GM19372 (cell line): ENCODE data around the gene TMEM114.
A peak's percentile ranks its signal among the peaks of the same experiment; 100 is the strongest.

Source experiments
- ATAC-seq: cut with Tn5 transposase; IDR thresholded peaks from one replicate; pipeline ENCODE4 v1.9.1; 2021; ENCODE audit warnings: mild to moderate bottlenecking, low read depth, moderate library complexity; ENCODE audit not compliant: unreplicated experiment

TMEM114 gene

DNA sequence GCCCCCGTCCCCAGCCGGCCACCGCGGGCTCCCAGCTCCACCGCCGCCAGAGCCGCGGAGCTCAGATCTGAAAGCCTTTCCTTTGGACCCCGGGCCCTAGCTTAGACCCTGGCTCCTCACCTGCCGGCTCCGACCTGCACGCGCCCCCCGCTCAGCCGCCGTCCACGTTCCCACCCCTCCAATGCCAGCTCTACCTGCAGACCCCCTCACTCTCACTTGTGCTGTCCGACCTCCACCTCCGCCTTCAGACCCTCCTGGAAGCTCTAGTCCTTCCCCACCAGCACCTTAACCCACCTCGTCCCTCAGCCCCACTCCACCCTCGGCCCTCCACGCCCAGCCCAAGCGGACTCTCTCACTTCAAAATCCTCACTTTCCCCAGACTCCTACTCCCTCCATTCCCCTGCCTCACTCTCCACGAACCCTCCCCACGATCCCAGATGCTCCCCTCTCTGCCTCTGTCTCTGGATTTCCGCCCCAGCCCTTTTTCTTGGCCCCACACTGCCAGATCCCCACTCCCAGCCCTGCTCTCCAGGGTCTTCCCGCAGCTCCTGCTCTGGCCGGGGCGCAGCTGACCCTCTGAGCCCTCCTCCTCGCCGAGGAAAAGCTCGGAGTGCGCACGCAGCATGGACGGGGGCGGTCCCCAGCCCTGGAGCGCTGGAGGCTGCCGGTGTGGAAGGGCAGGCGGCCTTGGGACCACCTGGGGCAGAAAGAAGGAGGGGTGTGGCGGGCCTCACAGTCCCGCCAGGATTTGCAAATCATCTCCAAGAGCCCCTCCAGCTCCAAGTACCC lies at the start of gene TMEM114:
TMEM114 (minus strand) TSS at position 612 of the 789 bp plus-strand sequence. CDS start 673 bp downstream, outside the sequence.
- no peak for ATAC-seq

DNA sequence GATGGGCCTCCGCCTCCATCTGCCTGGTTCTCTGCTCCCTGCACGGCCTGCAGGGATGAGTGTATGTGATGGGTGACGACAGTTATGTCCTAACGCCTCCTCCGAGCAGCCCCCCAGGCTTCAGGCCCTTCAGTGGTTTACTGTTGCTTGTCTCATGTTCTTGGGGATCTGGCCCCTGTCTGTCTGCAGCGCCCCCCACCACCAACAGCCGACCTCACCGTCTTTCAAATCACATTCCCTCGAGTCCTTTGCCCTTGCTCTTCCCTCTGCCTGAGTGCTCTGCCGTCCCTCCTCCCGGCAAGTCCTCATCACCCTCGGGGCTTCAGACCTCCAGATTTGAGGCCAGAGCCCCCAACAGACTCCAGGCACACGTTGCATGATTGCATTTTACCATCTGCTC lies 49.4 kb upstream of the TMEM114 start:
- ATAC-seq, result no peak

DNA sequence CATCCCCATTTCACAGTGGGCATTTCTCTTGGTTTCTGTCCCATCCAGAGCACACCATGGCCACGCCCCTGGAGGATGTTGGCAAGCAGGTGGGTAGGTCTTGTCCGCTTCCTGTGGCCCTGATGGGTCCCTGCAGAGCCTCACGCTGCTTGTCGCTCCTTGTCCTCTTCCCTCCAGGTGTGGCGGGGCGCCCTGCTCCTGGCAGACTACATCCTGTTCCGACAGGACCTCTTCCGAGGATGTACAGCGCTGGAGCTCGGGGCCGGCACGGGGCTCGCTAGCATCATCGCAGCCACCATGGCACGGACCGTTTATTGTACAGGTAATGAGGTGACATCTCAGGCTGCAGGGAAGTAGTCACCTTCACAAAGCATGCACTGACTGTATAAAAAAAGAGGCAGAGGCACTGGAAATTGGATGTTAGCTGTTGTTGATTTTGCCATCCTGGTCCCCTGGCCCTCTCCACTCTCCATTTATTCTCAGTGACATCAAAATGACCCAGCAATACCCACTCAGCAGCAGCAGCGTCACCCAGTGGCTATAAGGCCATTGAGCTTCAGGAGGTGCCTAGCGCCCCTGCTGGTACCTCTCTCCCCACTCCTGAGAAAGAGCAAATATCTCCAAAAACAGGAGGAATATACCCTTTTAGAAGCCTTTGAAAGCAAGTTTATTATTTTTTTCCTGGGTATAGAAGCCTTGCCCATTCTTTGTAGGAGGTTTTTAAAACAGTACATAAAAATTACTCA lies 44.9 kb upstream of the TMEM114 start:
- ATAC-seq, result no peak

DNA sequence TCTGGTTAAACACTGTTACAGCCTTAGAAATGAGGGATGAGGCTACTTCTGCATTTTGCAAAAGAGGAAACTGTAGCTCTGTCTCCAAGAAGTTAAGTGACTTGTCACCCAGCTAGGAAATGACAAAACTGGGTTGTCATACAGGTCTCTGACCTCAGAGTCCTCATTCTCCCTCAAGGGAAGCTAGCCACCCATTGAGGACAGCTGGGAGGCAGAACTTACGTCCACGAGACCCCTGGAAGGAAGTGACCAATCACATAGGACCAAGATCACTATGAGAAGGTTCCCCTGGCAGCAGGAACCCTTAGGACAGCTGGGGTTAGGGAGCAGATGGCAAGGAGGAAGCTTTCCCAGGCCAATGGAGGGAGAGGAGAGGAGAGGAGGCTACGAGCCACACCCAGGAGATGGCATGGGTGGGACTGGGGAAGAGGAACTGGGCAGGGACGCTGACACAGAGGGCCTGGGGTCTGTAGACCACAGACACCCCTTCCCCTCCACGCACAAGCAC lies 42.4 kb upstream of the TMEM114 start:
- no peak for ATAC-seq

DNA sequence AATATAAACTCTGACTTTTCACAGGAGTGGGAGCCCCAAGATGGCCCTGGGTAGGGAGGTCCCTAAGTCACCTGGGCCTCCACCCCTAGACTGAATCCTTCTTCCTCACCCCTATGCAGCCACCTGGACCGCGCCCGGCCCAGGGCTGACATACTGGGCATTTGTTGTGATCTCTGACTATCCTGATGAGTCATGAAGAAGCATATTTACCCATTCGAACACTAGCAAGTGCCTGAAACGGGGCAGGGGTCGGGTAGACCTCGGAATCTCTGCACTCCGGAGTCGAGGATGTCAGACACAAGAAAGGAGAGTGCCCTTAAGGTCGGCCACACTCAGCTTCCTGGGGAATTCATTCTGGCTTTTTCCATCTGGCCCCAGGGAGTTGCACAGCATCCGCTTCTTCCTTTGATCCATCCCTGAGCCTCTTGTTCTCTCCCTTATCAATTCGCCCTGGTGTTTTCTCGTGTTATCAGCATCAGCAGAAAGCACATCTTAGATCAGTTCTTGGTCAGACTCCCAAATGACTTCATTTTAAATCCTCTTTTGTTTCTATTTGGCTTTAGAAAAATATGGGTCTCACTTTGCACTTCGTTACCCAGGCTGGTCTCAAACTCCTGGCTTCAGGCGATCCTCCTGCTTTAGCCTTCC lies 41.6 kb upstream of the TMEM114 start:
- no peak for ATAC-seq

DNA sequence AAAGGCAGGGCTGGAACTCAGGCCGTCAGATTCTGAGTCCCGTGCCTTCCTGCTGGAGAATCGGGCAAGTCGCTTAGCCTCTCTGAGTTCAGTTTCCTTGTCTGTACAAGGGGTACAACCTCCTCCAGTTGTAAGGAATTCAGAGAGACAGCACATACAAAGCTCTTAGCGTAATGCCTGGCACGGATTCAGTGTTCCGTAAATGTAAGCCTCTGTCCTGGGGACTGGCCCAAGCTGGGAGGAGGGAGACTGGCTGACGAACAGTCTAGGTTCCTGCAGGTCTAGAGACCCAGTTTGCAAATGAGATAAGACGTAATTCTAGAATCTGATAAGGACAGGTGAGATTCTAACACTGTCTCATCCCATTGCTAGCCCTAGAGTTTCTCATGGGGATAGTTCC lies 41.1 kb upstream of the TMEM114 start:
- no peak for ATAC-seq

DNA sequence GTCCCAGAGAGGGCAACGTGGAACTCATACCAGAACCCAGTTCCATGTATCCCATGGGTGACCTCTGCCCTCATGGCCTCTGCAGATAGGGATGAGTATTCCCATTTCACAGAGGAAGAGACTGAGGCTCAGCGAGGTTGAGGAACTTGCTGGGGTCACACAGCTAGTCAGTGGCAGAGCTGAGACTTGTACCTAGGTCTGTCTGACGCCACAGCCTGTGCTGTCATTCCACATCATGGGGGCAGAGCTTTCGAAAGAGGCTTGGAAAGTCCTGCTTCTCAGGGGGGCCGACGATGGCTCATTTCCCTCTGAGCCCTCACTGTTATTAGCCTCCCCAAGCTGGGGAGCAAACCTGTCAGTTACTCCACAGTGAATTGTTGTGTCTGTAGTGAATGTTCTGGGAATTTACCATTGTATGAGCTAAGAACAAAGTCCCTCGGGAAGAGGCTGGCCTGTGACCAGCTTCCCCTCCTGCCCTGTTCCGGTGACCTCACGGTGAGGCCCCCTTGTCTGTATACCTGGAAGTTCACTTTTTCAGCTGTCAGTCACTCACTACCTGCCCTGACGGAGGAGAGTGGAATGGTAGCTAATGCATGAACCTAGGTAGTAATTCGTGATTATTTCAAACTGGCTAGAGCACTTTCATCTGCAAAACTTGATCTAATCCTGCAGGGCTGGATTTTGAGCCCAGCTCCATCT lies 40.1 kb upstream of the TMEM114 start:
- no peak for ATAC-seq

DNA sequence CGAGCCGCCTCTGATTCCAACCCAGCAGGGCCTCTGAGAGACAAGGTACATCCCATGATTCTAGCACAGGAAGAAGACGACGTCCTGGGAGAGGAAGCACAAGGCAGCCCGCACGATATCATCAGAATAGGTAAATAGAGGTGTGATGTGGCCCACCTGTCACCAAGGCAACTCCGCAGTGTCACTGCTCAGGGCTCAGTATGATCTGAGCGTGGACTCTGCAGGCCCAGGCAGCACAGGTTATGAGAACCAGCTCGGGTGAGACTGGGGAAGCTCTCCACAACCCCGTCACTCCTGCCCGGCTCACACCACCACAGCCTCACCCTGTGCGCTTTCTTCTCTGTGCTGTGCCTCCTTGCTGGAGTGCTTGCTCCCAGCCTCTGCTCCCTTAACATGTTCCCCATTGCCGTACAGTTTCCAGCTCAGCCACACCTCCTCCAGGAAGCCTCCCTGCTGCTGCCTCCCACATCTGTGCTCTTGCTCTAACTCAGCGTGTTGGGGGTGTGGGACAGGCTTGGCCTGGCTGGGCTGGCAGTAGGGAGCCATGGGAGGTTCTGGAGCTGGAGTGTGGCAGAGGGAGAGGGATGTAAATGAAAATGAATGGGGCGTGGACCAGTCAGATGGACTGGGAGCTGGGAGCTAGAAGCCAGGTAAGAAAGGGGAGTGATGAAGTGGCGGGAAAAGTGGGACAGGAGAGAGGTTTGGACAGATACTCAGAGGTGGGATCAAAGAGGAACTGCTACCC lies 38.8 kb upstream of the TMEM114 start:
- no peak for ATAC-seq

DNA sequence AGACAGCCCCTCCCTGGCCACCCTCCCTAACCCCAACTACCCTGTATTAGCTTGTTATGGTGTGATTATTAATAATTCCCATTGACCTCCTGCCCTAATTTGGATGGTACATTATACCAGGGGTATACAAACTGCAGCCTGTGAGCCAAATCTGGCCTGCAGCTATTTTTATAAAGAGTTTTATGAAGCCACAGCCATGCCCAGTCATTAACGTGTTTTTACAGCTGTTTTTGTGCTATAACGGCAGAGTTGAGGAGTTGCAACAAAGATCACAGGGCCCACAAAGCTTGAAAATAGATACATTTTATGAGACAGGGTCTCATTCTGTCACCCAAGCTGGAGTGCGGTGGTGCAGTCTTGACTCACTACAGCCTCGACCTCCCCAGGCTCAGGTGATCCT lies 37.1 kb upstream of the TMEM114 start:
- no peak for ATAC-seq

DNA sequence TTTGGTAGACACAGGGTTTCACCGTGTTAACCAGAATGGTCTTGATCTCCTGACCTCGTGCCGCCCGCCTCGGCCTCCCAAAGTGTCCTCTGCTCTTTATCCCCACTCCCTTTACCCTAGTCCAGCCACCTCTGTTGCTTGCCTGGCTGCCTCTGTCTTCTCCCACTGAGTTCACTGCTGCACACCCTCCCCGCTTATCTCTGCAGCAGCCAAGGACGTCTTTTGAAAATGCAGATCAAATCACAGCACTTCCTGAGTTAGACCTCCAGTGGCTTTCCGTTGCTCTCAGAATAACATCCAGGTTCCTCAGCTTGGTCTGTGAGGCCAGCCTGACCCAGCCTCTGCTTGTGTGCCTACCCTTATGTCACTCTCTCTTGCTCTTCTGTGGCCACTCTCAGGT lies 36.6 kb upstream of the TMEM114 start:
- ATAC-seq, result no peak

DNA sequence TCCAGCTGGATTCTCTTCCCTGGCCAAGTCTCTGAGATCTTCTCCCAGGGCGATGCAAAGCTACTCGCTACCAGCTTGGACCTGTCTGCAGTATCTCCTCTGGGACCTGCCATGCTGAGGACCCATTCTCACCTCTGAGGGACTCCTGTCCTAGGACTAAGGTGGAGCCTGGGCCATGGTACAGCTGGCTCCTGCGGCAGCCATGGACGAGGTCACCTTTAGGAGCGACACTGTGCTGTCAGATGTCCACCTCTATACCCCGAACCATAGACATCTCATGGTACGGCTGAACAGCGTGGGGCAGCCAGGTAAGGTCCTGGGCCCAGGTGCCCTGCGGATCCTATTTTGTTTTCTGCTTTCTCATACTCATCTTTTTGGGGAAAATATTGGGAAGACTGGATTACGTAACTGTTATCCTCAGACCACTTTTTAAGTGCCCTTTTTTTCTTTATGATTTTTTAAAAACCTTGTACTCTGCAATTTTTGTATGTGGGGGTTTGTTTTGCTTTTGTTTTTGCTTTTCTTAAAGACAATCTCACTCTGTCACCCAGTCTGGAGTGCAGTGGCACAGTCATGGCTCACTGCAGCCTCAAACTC lies 35.3 kb upstream of the TMEM114 start:
- ATAC-seq, result no peak

DNA sequence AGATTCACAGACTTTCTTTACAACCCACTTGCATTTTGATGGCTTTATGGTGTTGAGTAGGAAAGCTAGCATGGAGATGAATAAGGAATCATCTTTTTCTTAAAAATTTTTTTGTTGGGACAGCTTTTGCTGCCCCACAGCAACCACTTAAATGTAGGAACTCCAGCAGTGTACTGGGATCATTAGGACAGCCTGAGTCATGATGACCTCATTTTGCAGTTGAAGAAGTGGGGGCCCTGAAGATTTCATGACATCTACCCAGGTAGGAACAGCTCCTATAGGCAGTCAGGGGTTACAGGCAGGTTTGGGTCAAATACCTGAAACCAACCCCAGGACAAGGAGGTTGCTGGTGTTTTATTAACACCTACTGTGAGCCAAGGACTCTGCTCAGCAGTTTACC lies 33.3 kb upstream of the TMEM114 start:
- ATAC-seq, result no peak

DNA sequence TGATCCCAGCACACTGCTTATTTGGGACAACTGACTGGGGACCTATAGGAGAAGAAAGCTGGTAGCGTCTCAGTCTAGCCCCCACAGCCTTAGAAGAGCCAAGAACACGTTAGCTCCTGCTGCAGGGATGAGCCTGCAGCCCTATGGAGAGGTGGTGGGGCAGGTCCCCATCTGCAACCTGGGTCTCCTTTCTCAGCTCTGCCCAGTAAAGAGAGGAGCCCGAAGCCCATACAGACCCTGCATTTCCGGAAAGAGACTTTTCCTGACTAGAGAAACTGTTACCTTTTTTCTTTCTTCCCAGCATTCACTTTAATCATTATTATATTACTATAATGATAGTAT lies 32.0 kb upstream of the TMEM114 start:
- ATAC-seq, result peak; percentile 6

DNA sequence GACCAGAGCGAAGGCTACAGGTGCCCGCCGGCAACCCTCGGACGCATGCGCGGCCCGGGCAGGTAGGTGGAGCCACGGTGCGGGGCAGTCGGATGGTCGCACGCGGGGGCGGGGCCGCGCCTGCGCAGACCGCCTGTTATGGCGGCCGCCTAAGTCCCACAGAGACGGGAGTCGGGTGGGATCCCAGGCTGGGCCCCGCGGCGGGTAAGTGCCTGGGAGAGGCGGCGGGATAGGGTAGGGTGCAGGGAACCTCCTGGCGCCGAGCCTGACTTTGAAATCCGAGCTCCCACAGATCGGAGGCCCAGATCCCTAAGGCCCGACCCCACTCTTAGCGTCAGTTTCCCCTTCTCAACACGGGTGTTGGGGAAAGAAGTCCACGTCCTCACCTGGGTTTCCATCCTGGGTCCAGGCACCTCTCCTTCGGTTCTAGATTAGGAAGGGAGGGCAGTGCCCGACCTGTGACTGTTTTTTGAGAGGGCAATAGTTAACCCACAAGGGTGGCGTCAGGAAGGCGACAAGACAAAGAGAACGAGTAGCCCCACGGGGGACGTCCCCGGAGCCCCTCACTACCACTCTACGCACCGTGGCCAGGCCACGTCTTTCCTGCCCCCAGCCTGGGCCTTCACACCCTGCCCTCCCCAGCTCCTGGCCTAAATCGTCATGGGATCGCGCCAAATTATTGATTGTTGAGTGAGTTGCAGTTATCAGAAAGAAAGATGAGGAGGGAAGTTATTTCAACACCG lies 31.4 kb upstream of the TMEM114 start, which contains the start of gene METTL22:
METTL22 (plus strand) TSS at position 127 of the 743 bp plus-strand sequence. CDS start 3,968 bp downstream, outside the sequence.
- peak; percentile 95 for ATAC-seq

DNA sequence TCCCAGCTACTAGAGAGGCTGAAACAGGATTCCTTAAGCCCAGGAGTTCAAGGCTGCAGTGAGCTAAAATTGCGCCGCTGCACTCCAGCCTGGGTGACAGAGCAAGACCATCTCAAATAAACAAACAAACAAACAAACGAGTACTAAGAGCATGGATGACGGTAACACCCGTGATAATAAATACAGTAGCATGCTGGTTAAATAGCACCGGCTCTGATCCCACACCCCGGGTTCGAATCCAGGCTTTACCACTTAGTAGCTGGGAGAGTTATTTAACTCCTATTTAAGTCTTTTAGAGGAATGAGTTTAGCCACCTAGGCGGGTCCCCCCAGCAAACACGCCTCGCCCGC lies 30.9 kb upstream of the TMEM114 start:
- ATAC-seq, result no peak

DNA sequence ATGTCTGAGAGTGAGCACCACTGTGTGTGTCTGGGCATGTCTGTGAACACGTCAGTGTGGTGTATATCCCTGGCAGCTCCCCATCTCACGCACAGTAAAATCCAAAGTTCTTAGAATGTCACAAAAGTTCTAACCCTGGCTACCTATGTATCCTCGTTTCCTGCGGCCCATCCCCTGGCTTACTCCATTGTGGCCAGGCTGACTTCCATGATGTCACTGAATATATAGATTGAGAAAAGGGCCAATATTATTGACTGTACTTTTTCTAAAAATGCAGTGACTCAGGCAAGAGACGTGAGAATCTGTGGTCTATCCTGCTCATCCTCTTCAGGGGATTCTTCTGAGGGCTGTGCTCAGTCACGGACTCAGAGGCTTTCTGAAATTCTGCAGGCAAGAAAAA lies 30.2 kb upstream of the TMEM114 start:
- ATAC-seq, result no peak

DNA sequence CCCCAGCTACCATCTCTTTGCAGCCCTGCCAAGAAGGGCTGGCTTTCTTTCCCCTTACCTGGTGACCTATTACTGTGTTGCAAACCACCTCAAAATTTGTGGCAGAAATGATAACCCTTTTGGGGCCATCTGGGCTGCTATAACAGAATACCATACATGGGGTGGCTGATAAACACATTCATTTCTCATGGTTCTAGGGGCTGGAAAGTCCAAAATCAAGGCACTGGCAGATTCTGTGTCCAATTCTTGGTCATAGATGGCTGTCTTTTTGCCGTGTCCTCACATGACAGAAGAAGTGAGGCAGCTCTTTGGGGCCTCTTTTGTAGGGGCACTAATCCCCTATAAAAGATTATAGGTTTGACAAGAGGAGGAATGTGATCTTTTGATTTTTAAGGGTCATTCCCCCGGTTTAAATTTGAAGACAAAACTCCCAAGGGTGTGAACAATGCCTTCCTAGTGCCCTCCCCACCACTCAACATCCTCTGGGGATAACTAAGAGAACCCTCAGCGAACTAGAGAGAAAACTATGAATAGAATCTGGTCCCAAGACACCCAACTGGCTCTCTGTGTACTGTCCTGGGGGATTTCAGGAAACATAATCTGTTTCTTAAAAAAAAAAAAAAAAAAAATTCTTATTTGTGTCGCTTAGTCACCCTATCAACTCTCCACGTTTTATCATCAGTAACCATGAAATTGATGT lies 29.5 kb upstream of the TMEM114 start:
- ATAC-seq, result no peak

DNA sequence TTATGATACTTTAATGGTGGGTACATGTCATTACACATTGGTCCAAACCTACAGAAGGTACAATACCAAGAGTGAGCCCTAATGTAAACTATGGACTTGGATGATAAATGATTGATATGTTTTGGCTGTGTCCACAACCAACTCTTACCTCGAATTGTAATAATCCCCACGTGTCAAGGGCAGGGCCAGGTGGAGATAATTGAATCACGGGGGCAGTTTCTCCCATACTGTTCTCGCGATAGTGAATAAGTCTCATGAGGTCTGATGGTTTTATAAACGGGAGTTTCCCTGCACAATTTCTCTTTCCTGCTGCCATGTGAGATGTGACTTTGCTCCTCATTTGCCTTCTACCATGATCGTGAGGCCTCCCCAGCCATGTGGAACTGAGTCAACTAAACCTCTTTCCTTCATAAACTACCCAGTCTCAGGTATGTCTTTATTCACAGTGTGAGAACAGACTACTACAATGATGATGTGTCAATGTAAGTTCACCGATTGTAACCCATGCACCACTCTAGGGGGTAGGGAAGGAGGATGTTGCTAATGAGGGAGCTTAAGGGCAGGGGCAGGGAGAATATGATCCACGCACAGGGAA lies 24.2 kb upstream of the TMEM114 start:
- ATAC-seq, result no peak
